Activated CD4-positive, alpha-beta T cell treated with anti-CD3 and anti-CD28 coated beads, Interleukin-2, amount 10 ng/mL, durations not matched to agents 24 days and 14 days (primary cell): ENCODE measurements around the gene RFPL3. TPM values are rescaled to one million over a fixed set of nuclear protein-coding genes. Genes with fewer than 3 reads are reported as not detected.
A peak's percentile ranks its signal among the peaks of the same experiment; 100 is the strongest.
"Not testable (repeated sequence)": the region's sequence is repeated elsewhere in the genome, so short reads cannot be mapped to it uniquely, and the experiment has no call there.

Source experiments
- DNase-seq: peaks from one replicate; pipeline ENCODE4 v3.0.0; 2022
- H3K27ac Mint-ChIP-seq: one replicate; pipeline ENCODE4 v1.8.0; 2022; ENCODE audit warnings: mild to moderate bottlenecking, mixed read lengths
- H3K27me3 Mint-ChIP-seq: one replicate; pipeline ENCODE4 v1.8.0; 2022; ENCODE audit warnings: mixed read lengths
- H3K36me3 Mint-ChIP-seq: one replicate; pipeline ENCODE4 v1.8.0; 2022; ENCODE audit warnings: low read depth, mild to moderate bottlenecking, mixed read lengths
- H3K4me1 Mint-ChIP-seq: one replicate; pipeline ENCODE4 v1.8.0; 2021; ENCODE audit warnings: mixed read lengths
- H3K4me3 Mint-ChIP-seq: one replicate; pipeline ENCODE4 v1.8.0; 2022; ENCODE audit warnings: mild to moderate bottlenecking, moderate library complexity, mixed read lengths
- H3K9me3 Mint-ChIP-seq: one replicate; pipeline ENCODE4 v1.8.0; 2021; ENCODE audit warnings: mixed read lengths
- intact Hi-C: fragments of 100-400 bp; cut with micrococcal nuclease; formaldehyde crosslinking; loops from one replicate; pipeline ENCODE4 v1.15.1; 2023
- total RNA-seq: library from RNA; stranded (reverse); gene quantifications from 2 replicates; pipeline ENCODE4 v1.2.3, GENCODE V29; 2022

The RFPL3 gene
- total RNA-seq, 1 donor from 2014 or later, result not detected

DNA sequence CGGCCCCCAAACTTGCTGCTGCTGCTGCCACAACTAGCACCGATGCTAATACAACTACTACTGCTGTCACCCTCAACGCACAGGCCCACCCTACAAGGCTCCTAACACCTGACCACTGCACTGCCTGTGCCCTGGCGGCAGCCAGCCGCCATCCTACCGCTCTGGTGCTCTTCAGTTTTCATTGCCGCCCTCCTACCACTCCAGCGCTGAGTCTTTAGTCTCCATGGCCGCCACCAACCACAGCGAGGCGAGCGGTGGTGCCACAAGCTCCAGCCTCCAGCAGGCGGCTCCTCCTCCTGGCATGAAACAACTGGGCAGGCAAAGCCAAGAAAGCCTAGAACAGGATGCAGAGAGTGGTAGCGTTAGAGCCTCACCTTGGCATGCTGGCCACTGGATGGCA, 5.0 kb upstream of the RFPL3 start:
- Mint-ChIP-seq H3K9me3 (no peaks in the 10 kb centered on the region), H3K4me1 (peaks cover 2% of the 10 kb centered on the region), H3K4me3 (no peak overlapping the region), H3K27ac (no peak overlapping the region), H3K36me3 (no peaks in the 10 kb centered on the region), H3K27me3 (peaks cover 3% of the 10 kb centered on the region)
- intact Hi-C loops, result no loop called here
- DNase-seq, result peak; percentile 49

DNA sequence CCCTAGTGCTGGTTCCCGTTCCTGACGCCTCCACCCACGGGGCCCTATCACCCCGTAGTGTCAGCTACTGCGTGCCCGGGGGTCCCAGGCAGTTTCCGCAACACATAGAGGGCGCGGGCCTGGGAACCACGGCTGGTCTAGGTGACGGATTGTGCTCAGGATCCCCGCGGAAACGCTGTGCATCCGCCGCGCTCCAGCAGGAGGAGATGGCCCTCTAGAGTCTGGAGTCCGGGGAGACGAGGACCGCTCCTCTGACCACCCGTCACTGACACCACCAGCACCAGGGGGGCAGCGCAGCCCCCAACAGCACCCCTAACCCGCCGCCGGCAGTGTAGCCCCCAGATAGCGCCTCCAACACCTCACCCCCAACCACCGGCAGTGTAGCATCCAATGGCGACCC, 4.4 kb upstream of the RFPL3 start:
- intact Hi-C loops, result no loop called here
- no peak overlapping the region for H3K4me3 Mint-ChIP-seq
- no peaks in the 10 kb centered on the region for H3K36me3 Mint-ChIP-seq
- peaks cover 2% of the 10 kb centered on the region for H3K4me1 Mint-ChIP-seq
- no peaks in the 10 kb centered on the region for H3K9me3 Mint-ChIP-seq
- peaks cover 3% of the 10 kb centered on the region for H3K27me3 Mint-ChIP-seq
- DNase-seq, result peak; percentile 28
- no peak overlapping the region for H3K27ac Mint-ChIP-seq

DNA sequence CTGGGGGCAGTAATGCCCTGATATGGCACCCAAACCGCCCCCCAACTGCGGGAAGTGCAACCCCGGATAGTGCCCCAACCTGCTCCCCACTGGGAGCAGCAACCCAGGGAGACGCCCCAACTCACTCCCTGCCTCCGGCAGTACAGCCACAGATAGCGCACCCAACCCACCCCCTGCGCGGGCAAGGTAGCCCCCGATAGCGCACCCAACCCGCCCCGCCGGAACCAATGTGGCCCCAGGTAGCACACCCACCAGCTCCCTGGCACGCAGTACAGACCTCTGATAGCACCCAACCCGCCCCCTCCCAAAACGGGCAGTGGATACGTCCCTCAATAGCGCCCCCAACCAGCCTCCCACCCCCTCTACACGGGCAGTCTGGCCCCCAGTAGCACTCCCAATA, 3.8 kb upstream of the RFPL3 start:
- H3K4me3 Mint-ChIP-seq, result no peak overlapping the region
- intact Hi-C loops, result no loop called here

DNA sequence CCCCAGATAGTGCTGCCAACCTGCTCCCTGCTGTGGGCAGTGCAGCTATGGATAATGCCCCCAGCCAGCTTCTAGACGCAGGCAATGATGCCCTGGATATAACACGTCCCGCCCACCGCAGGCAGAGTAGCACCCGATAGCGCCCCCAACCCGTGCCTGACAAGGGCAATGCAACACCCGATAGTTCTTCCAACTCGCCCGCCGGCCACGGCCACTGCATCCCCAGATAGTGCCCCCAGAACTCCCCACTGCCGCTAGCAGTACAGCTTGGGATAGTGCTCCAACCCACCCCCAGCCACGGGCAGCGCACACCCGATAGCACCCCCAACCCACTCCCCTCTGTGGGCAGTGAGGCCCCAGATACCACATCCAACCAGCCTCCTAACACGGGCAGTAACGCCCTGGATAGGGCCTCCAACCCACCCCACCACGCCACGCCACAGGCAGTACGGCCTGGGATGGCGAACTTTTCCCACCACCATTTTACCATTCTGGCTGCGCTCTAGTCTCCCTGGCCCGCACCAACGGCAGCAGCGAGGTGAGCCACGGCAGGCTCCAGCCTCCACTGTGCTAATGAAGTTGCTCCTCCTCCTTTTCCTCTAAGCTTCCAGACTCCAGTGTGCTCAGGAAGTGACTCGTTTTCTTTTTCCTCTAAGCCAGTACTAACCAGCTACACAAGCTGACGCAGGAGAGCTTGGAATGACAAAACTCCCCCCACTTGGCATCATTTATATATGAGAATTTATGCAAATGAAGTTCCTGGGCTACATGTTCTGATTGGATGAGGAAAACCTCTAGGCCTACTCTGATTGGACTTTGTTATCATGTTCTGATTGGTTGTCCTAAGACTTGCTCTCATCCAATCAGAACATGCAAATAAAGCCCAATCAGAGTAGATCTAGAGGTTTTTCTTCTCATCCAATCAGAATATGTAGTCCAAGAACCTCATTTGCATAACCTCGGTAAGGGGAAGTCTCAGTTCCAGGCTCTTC, 3.0 kb upstream of the RFPL3 start:
- H3K36me3 Mint-ChIP-seq, result no peaks in the 10 kb centered on the region
- peaks cover 2% of the 10 kb centered on the region for H3K4me1 Mint-ChIP-seq
- peaks cover 1% of the 10 kb centered on the region for H3K27me3 Mint-ChIP-seq
- H3K4me3 Mint-ChIP-seq, result no peak overlapping the region
- H3K27ac Mint-ChIP-seq, result no peak overlapping the region
- no peaks in the 10 kb centered on the region for H3K9me3 Mint-ChIP-seq
- DNase-seq, result peak; percentile 49
- intact Hi-C loops, result no loop called here

More for the DNA sequence above, 3.8 kb upstream of the RFPL3 start:
- peaks cover 2% of the 10 kb centered on the region for H3K4me1 Mint-ChIP-seq
- no peaks in the 10 kb centered on the region for H3K9me3 Mint-ChIP-seq
- peak; percentile 36 for DNase-seq
- peaks cover 3% of the 10 kb centered on the region for H3K27me3 Mint-ChIP-seq
- no peaks in the 10 kb centered on the region for H3K36me3 Mint-ChIP-seq
- no peak overlapping the region for H3K27ac Mint-ChIP-seq

DNA sequence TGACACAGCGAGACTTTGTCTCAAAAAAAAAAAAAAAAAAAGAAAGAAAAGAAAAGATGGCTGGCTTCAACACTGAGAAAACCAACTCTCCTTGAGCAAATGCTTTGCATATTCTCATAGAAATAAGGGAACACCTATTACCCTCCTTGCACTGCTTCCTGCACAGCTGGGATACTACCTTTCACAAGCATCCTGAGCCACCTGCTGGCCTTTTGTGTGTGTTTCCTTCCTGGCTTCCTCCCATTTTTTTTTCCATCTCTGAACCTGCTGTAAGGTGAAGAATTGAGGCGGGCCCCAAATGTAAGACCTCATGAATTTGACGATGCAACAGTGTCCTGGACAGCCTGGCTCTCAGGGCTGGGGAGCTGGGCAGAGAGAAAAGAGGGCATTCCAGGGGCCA, 1.9 kb upstream of the RFPL3 start:
- peak; percentile 49 for DNase-seq
- intact Hi-C loops, result no loop called here
- Mint-ChIP-seq H3K4me3 (no peak overlapping the region), H3K27me3 (no peaks in the 10 kb centered on the region), H3K36me3 (no peaks in the 10 kb centered on the region), H3K9me3 (no peaks in the 10 kb centered on the region), H3K4me1 (peaks cover 2% of the 10 kb centered on the region), H3K27ac (no peak overlapping the region)

DNA sequence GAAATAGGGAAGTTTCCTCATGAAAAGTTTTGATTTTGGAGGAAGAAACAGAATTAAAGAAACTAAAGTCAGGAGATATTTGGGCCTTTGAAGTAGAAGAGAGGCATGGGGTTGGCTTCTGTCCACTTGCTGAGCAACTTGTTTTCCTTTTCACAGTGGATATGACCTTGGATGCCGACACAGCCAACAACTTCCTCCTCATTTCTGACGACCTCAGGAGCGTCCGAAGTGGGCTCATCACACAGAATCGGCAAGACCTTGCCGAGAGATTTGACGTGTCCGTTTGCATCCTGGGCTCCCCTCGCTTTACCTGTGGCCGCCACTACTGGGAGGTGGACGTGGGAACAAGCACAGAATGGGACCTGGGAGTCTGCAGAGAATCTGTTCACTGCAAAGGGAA, 2.4 kb downstream of the RFPL3 start:
- DNase-seq, H3K4me3 Mint-ChIP-seq: not testable (repeated sequence)

DNA sequence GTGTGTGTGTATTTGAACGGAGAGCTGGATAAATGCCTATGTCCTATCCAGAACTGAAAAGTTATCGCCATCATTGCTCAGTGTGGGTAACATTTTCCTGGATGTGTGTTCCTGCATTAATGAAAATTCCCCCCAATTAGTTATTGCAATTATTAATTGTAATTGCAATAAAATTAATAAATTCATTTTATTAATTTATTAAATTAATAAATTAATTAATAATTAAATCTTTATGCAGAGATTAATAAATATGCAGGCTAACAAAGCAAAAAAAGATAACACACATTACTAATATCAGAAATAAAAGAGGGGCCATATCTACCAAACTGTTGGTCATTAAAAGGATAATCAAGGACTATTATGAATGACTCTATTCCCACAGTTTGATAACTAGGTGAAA, 3.6 kb downstream of the RFPL3 start:
- no peaks in the 10 kb centered on the region for H3K9me3 Mint-ChIP-seq
- DNase-seq, result no peak
- no peaks in the 10 kb centered on the region for H3K4me1 Mint-ChIP-seq
- intact Hi-C loops, result no loop called here
- no peak overlapping the region for H3K4me3 Mint-ChIP-seq
- H3K27me3 Mint-ChIP-seq, result no peaks in the 10 kb centered on the region
- no peak overlapping the region for H3K27ac Mint-ChIP-seq
- H3K36me3 Mint-ChIP-seq, result no peaks in the 10 kb centered on the region

More for the DNA sequence above, 2.4 kb downstream of the RFPL3 start:
- H3K36me3 Mint-ChIP-seq, intact Hi-C loops, H3K27me3 Mint-ChIP-seq, H3K9me3 Mint-ChIP-seq, H3K4me1 Mint-ChIP-seq, H3K27ac Mint-ChIP-seq: not testable (repeated sequence)

DNA sequence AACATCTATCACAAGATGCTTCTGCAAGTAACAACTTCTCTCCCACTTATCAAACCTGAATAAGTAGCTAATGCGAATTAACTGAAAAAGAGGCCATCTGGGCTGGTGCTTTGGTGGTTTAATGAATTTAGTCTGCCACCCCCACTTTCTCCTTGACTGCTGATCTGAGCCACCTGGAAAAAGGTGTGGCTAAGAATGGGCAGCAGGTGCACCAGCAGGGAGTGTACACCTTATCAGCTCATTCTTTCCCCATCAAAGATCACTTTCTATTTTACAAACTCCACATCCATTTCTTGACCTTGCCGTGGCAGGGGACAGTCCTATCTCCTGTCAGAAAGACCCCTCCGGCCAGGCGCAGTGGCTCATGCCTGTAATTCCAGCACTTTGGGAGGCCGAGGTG, 6.5 kb downstream of the RFPL3 start:
- intact Hi-C loops, result no loop called here
- Mint-ChIP-seq H3K4me1 (peaks cover 2% of the 10 kb centered on the region), H3K36me3 (no peaks in the 10 kb centered on the region), H3K27ac (no peak overlapping the region), H3K9me3 (no peaks in the 10 kb centered on the region), H3K27me3 (no peaks in the 10 kb centered on the region), H3K4me3 (no peak overlapping the region)
- peak; percentile 41 for DNase-seq

DNA sequence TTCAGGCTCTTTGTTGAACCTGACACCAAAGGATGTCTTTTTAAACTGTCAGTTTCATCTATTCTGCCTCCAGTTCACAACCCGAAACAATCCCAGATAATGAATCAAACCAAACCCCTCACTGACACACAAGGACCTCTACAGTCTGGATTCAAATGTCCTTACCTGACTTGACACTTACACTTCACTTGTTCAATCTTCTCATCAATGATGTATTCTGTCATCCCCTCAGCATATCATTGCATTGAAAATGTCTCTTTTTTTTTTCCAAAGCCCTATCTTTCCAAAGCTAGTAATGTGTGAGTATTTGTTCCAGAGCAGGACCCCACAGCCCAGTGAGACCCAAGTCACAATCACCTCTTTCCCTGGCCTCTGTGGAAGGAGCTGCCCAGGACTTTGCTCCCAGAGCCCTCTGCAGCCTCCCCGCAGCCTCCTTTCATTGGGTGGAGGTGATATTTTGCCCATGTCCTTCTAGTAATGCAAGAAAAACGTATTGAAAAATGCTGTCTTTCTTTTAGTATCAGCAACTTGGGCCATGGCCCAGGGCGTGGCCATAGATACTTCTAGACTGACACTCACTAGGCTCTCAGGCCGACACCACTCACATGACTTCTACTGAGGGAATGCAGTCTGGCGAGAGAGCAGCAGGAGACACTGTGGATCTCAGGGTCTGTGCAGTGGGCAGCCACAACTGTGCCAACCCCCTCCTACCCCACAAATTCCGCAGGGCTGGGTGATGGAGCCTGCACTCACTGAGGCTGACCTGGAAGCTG, 18.2 kb downstream of the RFPL3 start:
- Mint-ChIP-seq H3K27me3 (no peaks in the 10 kb centered on the region), H3K9me3 (no peaks in the 10 kb centered on the region), H3K36me3 (no peaks in the 10 kb centered on the region), H3K4me1 (no peaks in the 10 kb centered on the region), H3K27ac (no peak overlapping the region), H3K4me3 (no peak overlapping the region)
- no peak for DNase-seq
- intact Hi-C loops, result no loop called here

DNA sequence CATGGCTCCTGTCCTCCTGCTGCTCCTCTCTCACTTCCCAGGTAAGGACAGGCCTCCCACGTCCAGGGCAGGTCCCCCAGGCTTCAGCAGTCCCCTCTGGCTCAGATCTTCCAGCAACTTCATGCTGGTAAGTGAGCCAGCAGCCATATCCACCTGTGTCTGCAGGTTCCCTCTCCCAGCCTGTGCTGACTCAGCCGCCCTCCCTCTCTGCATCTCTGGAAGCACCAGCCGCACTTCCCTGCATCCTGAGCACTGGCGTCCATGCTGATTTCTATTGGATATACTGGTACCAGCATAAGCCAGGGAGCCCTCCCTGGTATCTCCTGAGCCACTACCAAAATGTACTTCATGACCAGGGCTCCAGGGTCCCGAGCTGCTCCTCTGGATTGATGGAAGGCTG, 19.0 kb downstream of the RFPL3 start:
- no peaks in the 10 kb centered on the region for H3K27me3 Mint-ChIP-seq
- no peaks in the 10 kb centered on the region for H3K4me1 Mint-ChIP-seq
- intact Hi-C loops, result no loop called here
- no peaks in the 10 kb centered on the region for H3K9me3 Mint-ChIP-seq
- no peak for DNase-seq
- H3K4me3 Mint-ChIP-seq, result no peak overlapping the region
- no peak overlapping the region for H3K27ac Mint-ChIP-seq
- H3K36me3 Mint-ChIP-seq, result no peaks in the 10 kb centered on the region

DNA sequence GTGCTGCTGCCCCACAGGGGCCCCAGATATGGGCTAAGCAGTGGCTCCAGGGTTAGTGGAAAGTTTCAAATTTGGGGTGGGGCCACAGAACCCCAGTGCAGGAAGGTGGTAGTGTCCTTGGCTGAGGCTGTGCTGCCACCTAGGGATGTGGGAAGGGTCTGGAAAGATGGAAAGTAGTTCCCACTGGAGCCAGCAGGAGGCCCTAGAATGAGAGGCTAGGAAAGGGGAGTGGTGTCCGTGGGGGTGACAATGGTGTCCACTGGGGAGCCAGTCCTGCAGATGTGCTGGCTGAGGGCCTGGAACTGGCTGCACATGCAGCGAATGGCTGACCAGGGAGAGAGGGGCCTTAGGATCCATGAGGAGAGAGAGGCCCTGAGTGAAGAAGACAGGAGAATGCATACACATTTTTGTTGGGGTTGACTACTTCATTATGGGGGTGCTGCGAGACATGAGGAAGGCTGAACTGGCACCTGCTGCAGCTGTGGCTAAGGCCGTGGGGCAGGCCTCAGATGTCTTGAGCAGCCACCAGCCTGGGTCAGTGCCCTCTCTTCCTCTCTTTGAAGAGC, 21.1 kb downstream of the RFPL3 start:
- intact Hi-C loops, result no loop called here

DNA sequence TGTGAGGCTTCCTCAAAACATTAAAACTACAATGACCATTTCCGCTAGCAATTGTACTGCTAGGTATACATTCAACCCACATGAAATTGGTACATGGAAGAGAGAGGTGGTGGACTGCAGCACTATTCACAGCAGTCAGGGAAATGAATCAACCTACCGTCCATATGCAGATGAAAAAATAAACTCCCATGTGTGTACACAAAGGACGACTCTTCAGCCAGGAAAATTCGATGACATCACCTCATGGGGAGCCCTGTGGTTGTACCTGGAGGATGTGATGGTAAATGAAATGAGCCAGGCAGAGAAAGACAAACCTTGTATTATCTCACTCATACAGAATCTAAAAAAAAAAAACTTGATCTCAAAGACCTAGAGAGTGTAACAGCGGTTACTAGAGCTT, 23.3 kb downstream of the RFPL3 start:
- Mint-ChIP-seq H3K9me3 (no peaks in the 10 kb centered on the region), H3K4me1 (no peaks in the 10 kb centered on the region), H3K27me3 (no peaks in the 10 kb centered on the region), H3K36me3 (peaks cover 2% of the 10 kb centered on the region), H3K4me3 (no peak overlapping the region), H3K27ac (no peak overlapping the region)
- intact Hi-C loops, result no loop called here
- no peak for DNase-seq

More for the DNA sequence above, 21.1 kb downstream of the RFPL3 start:
- no peak for DNase-seq
- no peak overlapping the region for H3K4me3 Mint-ChIP-seq
- H3K27ac Mint-ChIP-seq, result no peak overlapping the region
- no peaks in the 10 kb centered on the region for H3K9me3 Mint-ChIP-seq
- H3K36me3 Mint-ChIP-seq, result no peaks in the 10 kb centered on the region
- H3K27me3 Mint-ChIP-seq, result no peaks in the 10 kb centered on the region
- H3K4me1 Mint-ChIP-seq, result no peaks in the 10 kb centered on the region

DNA sequence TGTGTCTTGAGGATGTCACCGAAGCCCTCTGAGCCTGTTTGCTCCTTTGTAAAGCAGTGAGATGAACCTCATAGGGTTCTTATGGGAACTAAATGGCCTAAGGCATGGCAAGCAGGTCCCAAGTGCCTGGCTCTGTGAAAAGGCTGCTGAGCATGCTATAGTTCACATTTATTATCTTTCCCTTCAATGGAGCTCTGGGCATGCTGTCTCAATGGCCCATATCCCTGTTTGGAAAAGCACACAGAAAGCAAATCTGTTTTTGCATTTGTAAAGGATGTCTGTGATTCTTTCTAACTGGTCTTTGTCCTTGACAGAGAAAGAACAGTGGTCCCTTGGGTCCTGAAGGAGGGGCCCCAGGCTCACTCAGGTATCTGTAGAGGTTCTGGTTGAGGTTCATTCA, 28.0 kb downstream of the RFPL3 start:
- Mint-ChIP-seq H3K27ac (no peak overlapping the region), H3K9me3 (no peaks in the 10 kb centered on the region), H3K36me3 (peaks cover 32% of the 10 kb centered on the region), H3K27me3 (no peaks in the 10 kb centered on the region), H3K4me3 (no peak overlapping the region), H3K4me1 (no peaks in the 10 kb centered on the region)
- no peak for DNase-seq
- intact Hi-C loops, result no loop called here

DNA sequence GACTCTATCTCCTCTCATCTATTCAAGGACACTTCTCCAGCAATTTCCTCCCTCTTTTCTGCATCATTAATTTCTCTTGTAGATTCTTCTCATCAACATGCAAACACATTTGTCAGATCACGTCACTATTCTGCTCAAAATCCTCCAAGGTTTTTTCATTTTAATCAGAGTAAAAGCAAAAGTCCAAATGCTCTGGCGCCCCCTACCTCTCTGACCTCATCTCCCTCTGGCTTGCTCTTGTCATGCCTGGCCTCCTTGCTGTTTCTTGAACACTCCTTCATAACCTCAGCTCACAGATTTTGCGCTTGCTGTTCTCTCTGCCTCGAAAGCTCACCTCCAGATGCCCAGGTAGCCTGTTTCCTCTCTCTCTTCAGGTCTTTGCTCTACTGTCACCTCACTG, 32.0 kb downstream of the RFPL3 start:
- peak overlapping the region; percentile 3 for H3K27ac Mint-ChIP-seq
- no peaks in the 10 kb centered on the region for H3K9me3 Mint-ChIP-seq
- H3K36me3 Mint-ChIP-seq, result peaks cover 59% of the 10 kb centered on the region

More for the DNA sequence above, 32.0 kb downstream of the RFPL3 start:
- Mint-ChIP-seq H3K4me1 (no peaks in the 10 kb centered on the region), H3K27me3 (no peaks in the 10 kb centered on the region), H3K4me3 (no peak overlapping the region)
- DNase-seq, result peak; percentile 72
- intact Hi-C loops, result no loop called here
